Ascending aorta (tissue), 2 donors: ENCODE measurements around the gene ARHGAP23. TPM values are rescaled to one million over a fixed set of nuclear protein-coding genes. Genes with fewer than 3 reads are reported as not detected.

ENCODE experiments used
- DNase-seq, 2 donors: peaks; one replicate each; pipeline ENCODE4 v3.0.0-alpha.2; 2019; ENCODE audit warnings: low spot score in 2 of 2
- H3K27ac ChIP-seq, 2 donors: fragments of 200-600 bp; sonication (generic); one replicate each; pipeline ENCODE4 v1.5.1; 2016 to 2017; ENCODE audit warnings: mild to moderate bottlenecking in 1 of 2
- H3K27me3 ChIP-seq: fragments of 200-600 bp; sonication (generic); one replicate; pipeline ENCODE4 v1.5.1; 2017
- H3K36me3 ChIP-seq, 2 donors: fragments of 200-600 bp; sonication (generic); one replicate each; pipeline ENCODE4 v1.5.1; 2016
- H3K4me1 ChIP-seq, 2 donors: fragments of 200-600 bp; sonication (generic); one replicate each; pipeline ENCODE4 v1.5.1; 2016 to 2017; ENCODE audit warnings: mild to moderate bottlenecking in 1 of 2
- H3K4me3 ChIP-seq, 2 donors: fragments of 200-600 bp; sonication (generic); one replicate each; pipeline ENCODE4 v1.5.1; 2016 to 2017; ENCODE audit warnings: mild to moderate bottlenecking in 1 of 2
- H3K9me3 ChIP-seq, 2 donors: fragments of 200-600 bp; sonication (generic); one replicate each; pipeline ENCODE4 v1.5.1; 2016
- intact Hi-C: fragments of 100-400 bp; cut with DNase I; formaldehyde crosslinking; loops from one replicate; pipeline ENCODE4 v1.15.1; 2023
- total RNA-seq: library from RNA; depleted of rRNA; stranded (reverse); fragments of >200 nt; gene quantifications from one replicate; pipeline ENCODE4 v1.1.0, GENCODE V29; 2016
- TF ChIP-seq, protein P1 (sequence below), 3 experiments: fragments of 200-600 bp in 2 of 3; fragments of 450-650 bp in 1 of 3; sonication (generic) in 2 of 3; IDR thresholded peaks; one replicate each; pipeline ENCODE4 v1.5.1; 2016 to 2019; ENCODE audit warnings: antibody characterized with exemption in 3 of 3, mild to moderate bottlenecking in 1 of 3, moderate library complexity in 1 of 3

ARHGAP23 gene
- total RNA-seq, 1 donor from 2014 or later = 89.0 TPM

DNA sequence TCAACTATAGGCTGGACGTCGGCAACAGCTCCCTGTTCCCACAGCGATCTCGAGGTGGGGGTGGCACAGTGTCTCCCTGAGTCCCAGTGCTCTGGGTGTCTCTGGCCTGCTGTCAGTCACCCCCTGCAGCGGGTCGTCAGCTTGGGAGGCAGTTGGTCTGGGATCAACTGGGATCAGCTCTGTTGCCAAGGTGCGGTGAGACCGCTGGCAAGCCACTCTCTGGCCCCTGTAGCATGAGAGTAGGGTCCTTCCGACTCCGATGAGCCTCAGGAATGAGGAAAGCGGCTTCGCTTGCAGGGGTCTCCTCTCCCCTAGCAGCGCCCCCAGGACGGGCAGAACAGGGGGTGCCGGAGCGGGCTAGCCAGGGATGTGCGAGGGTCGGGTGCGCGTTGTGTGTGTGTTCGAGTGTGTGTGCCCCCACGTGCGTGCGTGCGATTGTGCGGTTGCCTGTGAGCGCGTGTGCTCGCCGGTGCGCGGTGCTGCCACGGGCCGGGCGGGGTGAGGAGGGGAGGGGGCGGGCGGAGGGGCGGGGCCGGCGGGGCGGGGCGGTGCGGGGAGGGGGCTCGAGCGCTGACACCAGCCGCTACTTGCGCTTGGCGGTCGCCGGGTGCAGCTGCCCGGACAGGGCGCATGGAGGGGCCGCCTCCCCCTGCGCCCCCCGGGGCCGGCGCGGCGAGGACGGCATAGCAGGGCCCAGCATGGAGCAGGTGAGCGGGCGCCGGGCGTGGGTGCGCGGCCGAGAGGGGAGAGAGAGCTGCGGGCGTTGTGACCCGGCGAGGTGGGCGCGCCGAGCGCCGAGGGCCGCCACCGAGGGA lies 9.4 kb upstream of the ARHGAP23 start:
- H3K4me3 ChIP-seq = peak overlapping the region; percentile 54 to 69
- H3K36me3 ChIP-seq = no peaks in the 10 kb centered on the region
- no peaks in the 10 kb centered on the region for H3K9me3 ChIP-seq
- peaks cover 15 to 39% of the 10 kb centered on the region in 2 donors for H3K4me1 ChIP-seq
- no peaks in the 10 kb centered on the region for H3K27me3 ChIP-seq
- no peak for DNase-seq
- TF ChIP-seq, protein P1, sequence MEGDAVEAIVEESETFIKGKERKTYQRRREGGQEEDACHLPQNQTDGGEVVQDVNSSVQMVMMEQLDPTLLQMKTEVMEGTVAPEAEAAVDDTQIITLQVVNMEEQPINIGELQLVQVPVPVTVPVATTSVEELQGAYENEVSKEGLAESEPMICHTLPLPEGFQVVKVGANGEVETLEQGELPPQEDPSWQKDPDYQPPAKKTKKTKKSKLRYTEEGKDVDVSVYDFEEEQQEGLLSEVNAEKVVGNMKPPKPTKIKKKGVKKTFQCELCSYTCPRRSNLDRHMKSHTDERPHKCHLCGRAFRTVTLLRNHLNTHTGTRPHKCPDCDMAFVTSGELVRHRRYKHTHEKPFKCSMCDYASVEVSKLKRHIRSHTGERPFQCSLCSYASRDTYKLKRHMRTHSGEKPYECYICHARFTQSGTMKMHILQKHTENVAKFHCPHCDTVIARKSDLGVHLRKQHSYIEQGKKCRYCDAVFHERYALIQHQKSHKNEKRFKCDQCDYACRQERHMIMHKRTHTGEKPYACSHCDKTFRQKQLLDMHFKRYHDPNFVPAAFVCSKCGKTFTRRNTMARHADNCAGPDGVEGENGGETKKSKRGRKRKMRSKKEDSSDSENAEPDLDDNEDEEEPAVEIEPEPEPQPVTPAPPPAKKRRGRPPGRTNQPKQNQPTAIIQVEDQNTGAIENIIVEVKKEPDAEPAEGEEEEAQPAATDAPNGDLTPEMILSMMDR (IDR thresholded peaks at IDR 0.05) = no peak
- H3K27ac ChIP-seq = no peak overlapping the region
- intact Hi-C loops = no loop called here

DNA sequence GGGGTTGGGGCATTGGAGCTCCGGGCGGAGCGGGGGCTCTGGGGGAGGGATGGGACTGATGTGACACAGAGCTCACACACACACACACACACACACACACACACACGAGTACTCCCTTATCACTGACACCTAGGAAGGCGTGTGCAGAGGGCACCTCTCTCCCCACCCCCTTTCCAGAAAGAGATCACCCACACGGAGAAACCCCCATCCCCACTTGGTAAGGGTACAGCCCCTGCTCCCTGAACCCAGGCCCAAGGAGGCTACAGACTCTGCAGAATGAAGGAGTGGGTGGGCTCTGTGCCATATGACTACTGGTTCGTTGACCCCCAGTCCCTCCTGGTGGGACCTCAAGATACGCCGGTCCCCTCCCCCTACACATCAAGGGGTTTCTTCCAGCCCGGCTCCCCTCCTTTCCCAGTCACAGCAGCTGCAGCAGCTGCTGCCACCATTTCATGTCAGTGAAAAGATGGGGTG lies 8.7 kb upstream of the ARHGAP23 start:
- no peaks in the 10 kb centered on the region for H3K36me3 ChIP-seq
- no peaks in the 10 kb centered on the region for H3K27me3 ChIP-seq
- intact Hi-C loops = no loop called here
- H3K9me3 ChIP-seq = no peaks in the 10 kb centered on the region
- TF ChIP-seq, protein P1 (IDR thresholded peaks at IDR 0.05) = no peak
- DNase-seq = no peak
- H3K27ac ChIP-seq = peak overlapping the region in 1 of 2 donors; percentile 84
- H3K4me1 ChIP-seq = peaks cover 15 to 39% of the 10 kb centered on the region in 2 donors
- peak overlapping the region; percentile 54 to 69 for H3K4me3 ChIP-seq

DNA sequence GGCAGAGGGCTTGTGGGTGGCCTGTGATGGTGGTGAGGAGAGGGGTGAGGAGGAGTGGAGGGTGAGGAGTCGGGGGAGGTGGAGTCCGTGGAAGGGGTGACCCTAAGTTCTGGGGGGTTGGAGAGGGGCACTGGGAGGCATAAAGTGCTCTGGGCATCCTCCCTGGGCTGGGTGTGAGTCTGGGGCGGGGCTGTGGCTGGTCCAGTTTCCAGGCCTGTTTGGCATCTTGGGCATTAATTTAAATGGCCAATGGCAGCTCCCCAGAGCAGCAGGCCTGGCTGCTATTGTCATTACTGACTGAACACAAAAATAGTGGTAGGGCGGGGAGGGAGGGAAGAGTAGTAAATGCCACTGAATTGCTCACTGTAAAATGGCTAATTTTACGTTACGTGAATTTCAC lies 7.7 kb upstream of the ARHGAP23 start:
- H3K4me3 ChIP-seq = peak overlapping the region in 1 of 2 donors; percentile 50
- no peak for DNase-seq
- no peaks in the 10 kb centered on the region for H3K36me3 ChIP-seq
- TF ChIP-seq, protein P1 (IDR thresholded peaks at IDR 0.05) = no peak
- H3K27ac ChIP-seq = peak overlapping the region; percentile 82 to 84
- H3K4me1 ChIP-seq = peaks cover 15 to 39% of the 10 kb centered on the region in 2 donors
- no peaks in the 10 kb centered on the region for H3K27me3 ChIP-seq
- H3K9me3 ChIP-seq = no peaks in the 10 kb centered on the region
- intact Hi-C loops = loop anchor here (5.0 to 10.0 kb wide), 2 partner anchors 162 to 244 kb away; no protein-coding TSS in a partner anchor

DNA sequence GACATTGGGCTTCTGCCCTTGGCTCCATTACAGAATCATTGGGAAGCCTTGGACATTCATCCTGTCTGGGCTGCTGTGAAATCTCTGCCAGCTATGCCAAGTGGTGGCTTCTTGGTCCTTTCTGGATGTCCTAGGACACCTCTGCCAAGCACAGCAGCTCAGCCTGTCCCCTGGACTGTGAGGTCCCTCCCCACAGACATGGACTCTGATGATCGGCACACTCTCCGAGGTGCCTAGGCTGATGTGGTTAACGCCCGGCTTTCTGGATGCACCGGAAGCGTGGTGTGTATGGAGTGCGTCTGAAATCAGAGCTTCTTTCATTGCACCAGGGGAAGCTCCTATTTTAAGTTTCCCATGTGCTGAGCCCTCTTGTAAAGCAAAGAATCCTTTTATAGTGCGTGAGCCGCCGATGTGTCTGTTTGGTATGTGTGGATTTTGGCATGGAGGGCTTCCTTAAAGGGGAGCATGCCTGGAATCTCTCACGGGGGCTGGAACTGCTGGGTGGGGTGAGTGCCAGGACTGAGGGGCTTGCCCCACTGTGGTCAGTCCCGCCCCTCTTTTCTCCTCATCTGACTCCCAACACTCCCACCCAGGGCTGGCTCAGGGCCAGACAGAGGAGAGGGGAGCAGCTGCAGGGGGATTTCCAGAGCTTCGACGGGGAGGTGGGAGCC lies 7.0 kb upstream of the ARHGAP23 start:
- intact Hi-C loops = loop anchor here (5.0 to 10.0 kb wide), 2 partner anchors 161 to 243 kb away; no protein-coding TSS in a partner anchor
- Histone ChIP-seq H3K4me3 (peak overlapping the region; percentile 14 to 50), H3K27me3 (no peaks in the 10 kb centered on the region), H3K9me3 (no peaks in the 10 kb centered on the region), H3K36me3 (no peaks in the 10 kb centered on the region), H3K4me1 (peaks cover 15 to 43% of the 10 kb centered on the region in 2 donors), H3K27ac (peak overlapping the region; percentile 82 to 84)
- TF ChIP-seq, protein P1 (IDR thresholded peaks at IDR 0.05) = no peak
- peak in 1 of 2 donors; percentile 81 for DNase-seq

DNA sequence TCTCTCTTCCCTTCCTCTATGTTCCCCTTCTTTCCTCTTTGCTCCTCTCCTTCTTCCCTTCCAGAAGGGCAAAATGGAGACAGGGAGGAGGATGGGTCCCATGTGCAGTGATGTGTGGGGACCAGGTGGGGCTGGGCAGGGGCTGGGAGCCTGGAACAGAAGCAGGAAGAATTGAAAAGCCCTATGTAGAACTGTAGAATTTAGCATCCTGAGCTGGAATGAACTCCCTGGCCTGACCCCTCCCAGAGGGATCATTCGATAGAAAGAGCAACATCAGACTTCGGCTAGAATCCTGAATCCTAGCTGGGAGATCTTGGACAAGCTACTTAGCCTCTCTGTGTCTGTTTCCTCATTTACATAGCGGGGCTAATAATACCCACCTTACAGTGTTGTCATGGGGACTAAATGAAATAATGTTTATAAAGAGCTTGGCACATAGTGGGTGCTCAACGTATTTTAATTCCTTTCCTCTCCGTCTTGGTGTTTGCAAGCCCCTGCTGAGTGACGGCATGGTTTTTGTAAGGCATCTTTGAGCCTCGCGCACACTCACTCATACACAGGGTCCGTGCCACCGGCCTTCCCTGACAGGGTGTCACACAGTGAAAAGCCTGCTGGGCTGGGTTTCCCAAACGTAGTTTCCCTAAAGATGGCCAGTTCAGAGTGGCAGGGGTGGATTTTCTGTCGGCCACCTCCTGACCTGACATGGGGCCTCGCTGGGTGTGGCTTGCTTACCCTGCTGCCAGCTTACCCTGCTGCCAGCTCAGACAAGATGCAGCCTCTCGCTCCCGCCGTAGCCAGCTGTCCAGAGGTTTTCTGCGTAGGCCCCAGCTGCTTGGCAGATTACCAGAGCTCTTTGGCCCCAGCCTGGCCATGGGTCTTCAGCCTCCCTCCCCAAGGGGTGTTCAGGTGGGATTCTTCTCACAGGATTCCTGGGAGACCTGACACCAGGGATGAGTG lies 6.1 kb upstream of the ARHGAP23 start:
- TF ChIP-seq, protein P1 (IDR thresholded peaks at IDR 0.05) = no peak
- H3K4me3 ChIP-seq = peak overlapping the region in 1 of 2 donors; percentile 50
- H3K36me3 ChIP-seq = no peaks in the 10 kb centered on the region
- intact Hi-C loops = loop anchor here (2.0 to 10.0 kb wide), 3 partner anchors 63 to 243 kb away; no protein-coding TSS in a partner anchor
- H3K27me3 ChIP-seq = no peaks in the 10 kb centered on the region
- H3K9me3 ChIP-seq = no peaks in the 10 kb centered on the region
- no peak for DNase-seq
- peak overlapping the region; percentile 82 to 84 for H3K27ac ChIP-seq
- H3K4me1 ChIP-seq = peaks cover 20 to 50% of the 10 kb centered on the region in 2 donors
